ENCODE measurements around the gene FAM83B. TPM values are rescaled to one million over a fixed set of nuclear protein-coding genes. Genes with fewer than 3 reads are reported as not detected.

FAM83B gene
- polyA plus RNA-seq, 3 donors from 2014 or later, result not detected

DNA sequence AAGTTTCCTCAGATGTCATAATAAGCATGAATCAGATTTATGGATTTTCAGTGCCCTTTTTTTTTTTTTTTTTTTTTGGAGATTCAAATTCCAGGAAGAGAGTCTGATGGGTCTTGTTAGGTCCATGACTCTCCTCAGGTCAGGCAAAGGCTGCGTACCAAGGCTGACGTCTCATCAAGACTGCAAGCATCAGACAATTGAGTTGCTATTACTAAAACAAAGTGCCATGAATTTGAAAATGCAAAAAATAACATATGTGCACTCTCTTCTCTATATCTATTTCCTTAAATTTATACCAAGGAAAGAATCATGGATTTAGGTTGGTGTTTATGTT, 134.7 kb downstream of the FAM83B start:
- peaks cover 0 to 19% (median 3%) of the 10 kb centered on the region in 6 donors for H3K9me3 Mint-ChIP-seq
- DNase-seq, result no peak
- peaks cover 0 to 5% (median 0%) of the 10 kb centered on the region in 3 donors for H3K36me3 Mint-ChIP-seq
- no peaks in the 10 kb centered on the region for H3K4me1 Mint-ChIP-seq
- no peak overlapping the region for H3K27ac Mint-ChIP-seq
- H3K27me3 Mint-ChIP-seq (ENCODE audit: low read depth in 3 of 3), result peaks cover 0 to 2% (median 0%) of the 10 kb centered on the region in 3 donors
- H3K4me3 Mint-ChIP-seq, result no peak overlapping the region

DNA sequence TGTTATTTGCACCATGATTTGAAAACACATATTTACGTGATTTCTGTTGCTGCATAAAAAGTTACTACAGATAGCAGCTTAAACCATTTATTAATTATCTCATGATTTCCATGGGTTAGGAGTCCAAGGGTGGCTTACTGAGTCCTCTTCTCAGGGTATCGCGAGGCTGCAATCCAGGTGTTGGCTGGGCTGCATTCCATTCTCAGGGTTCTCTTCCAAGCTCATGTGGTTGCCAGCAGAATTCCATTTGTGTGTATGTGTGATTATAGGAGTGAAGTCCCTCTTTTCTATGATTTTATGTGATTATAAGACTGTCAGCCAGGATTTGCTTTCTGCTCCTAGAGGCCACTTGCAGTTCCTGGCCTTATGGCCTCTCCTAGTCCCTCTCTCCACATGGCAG, 135.1 kb downstream of the FAM83B start:
- H3K4me1 Mint-ChIP-seq, result no peaks in the 10 kb centered on the region

DNA sequence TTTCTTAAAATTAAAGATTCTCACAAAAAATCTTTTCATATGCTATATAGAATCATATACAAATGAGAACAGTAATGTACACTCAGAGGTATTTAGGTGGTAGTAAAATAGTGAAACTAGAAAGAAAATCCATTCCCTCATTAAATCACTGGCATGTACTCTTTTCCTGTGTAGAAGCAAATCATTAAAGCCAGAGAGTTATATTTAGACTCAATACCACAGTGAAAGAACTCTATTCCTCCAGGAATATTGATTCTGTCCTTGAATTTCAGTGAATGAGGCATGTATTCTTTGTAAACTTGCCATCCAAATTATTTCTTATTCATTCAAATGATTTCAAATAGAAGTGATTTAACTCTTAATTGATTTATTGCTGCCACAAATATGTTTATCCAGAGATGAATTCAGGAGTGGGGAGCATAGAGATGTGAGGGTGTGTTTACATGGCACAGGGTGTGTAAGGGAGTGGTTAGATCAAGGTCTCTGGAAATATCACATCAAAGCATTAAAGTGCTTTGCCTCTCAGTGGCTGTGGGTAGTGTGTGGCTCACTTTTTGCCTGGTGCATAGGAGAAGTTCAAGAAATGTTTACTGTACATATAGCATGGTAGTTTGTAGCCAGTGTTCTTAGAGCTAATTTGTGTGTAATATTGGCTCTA, 141.2 kb downstream of the FAM83B start:
- H3K4me1 Mint-ChIP-seq, result peaks cover 11 to 18% of the 10 kb centered on the region in 2 donors
- H3K9me3 Mint-ChIP-seq, result peaks cover 0 to 19% (median 3%) of the 10 kb centered on the region in 6 donors
- peaks cover 0 to 5% (median 0%) of the 10 kb centered on the region in 3 donors for H3K36me3 Mint-ChIP-seq
- H3K27ac Mint-ChIP-seq, result no peak overlapping the region
- DNase-seq, result no peak
- peaks cover 0 to 3% (median 0%) of the 10 kb centered on the region in 3 donors for H3K27me3 Mint-ChIP-seq (ENCODE audit: low read depth in 3 of 3)
- no peak overlapping the region for H3K4me3 Mint-ChIP-seq

More for the DNA sequence above, 135.1 kb downstream of the FAM83B start:
- H3K27ac Mint-ChIP-seq, result no peak overlapping the region
- DNase-seq, result no peak
- peaks cover 0 to 23% (median 3%) of the 10 kb centered on the region in 6 donors for H3K9me3 Mint-ChIP-seq
- H3K4me3 Mint-ChIP-seq, result no peak overlapping the region
- peaks cover 0 to 5% (median 0%) of the 10 kb centered on the region in 3 donors for H3K36me3 Mint-ChIP-seq
- peaks cover 0 to 2% (median 0%) of the 10 kb centered on the region in 3 donors for H3K27me3 Mint-ChIP-seq (ENCODE audit: low read depth in 3 of 3)

DNA sequence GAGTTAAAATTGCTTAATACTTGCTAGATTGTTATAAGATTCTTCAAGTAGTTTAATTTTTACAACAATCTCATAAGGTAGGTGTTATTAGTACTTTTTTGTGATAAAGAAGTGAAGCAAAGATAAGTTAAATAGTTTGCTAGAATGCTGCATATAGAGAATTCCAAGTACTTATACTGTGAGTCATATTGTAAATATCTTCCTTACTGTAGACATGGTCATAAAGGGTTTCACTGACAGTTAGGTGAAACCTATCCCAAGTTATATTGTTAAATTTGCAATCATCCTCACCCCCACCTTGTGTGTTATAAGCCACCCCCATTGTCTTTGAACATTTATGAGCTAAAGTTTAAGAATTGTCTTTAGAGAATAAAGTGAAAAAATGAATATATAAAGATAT, 142.0 kb downstream of the FAM83B start:
- Mint-ChIP-seq H3K27me3 (ENCODE audit: low read depth in 3 of 3) (peaks cover 0 to 3% (median 0%) of the 10 kb centered on the region in 3 donors), H3K27ac (no peak overlapping the region), H3K4me1 (peaks cover 11 to 18% of the 10 kb centered on the region in 2 donors), H3K36me3 (peaks cover 1 to 5% (median 1%) of the 10 kb centered on the region in 3 donors), H3K9me3 (peaks cover 2 to 27% (median 7%) of the 10 kb centered on the region in 6 donors), H3K4me3 (no peak overlapping the region)
- no peak for DNase-seq

DNA sequence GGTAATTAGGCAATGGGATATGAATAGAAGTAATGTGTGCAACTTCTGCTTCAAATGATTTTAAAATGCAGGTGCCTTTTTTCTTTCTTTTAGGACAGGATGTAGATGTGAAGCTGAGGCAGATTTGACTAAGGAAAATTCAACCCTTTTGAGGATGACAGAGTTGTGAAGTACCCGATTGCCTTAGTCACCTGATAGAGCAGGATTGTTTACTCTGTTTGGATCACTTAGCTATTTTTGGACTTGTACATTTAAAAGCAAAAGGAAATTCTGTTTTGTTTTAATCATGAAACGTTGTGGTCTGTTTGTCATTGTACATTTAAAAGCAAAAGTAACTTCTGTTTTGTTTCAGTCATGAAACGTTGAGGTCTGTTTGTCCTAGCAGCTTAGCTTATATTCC, 143.4 kb downstream of the FAM83B start:
- Mint-ChIP-seq H3K4me1 (peaks cover 11 to 18% of the 10 kb centered on the region in 2 donors), H3K9me3 (peaks cover 6 to 32% (median 10%) of the 10 kb centered on the region in 6 donors), H3K27me3 (ENCODE audit: low read depth in 3 of 3) (peaks cover 2 to 5% (median 2%) of the 10 kb centered on the region in 3 donors), H3K36me3 (peaks cover 3 to 10% (median 9%) of the 10 kb centered on the region in 3 donors), H3K27ac (peak overlapping the region in 2 of 6 donors; percentile 26 to 55), H3K4me3 (peak overlapping the region in 3 of 5 donors; percentile 3 to 11 (median 3))
- DNase-seq, result no peak
